Endodermal cell (in vitro differentiated cells): ENCODE measurements around the gene CAMSAP3. TPM values are rescaled to one million over a fixed set of nuclear protein-coding genes. Genes with fewer than 3 reads are reported as not detected.

Experiments used
- DNase-seq: peaks from one replicate; pipeline ENCODE4 v3.0.0-alpha.2; 2017
- H3K27ac ChIP-seq: 2 replicates; pipeline ENCODE4 v1.5.1; 2013; ENCODE audit warnings: mild to moderate bottlenecking, low read depth, low read length, moderate library complexity
- H3K27me3 ChIP-seq: 2 replicates; pipeline ENCODE4 v1.6.1; 2013; ENCODE audit warnings: mild to moderate bottlenecking, low read length, moderate library complexity; ENCODE audit not compliant: insufficient read depth, control insufficient read depth, poor library complexity, severe bottlenecking
- H3K36me3 ChIP-seq: 2 replicates; pipeline ENCODE4 v1.7.0; 2013; ENCODE audit warnings: mild to moderate bottlenecking, low read length, moderate library complexity; ENCODE audit not compliant: control insufficient read depth, insufficient read depth
- H3K4me1 ChIP-seq: one replicate; pipeline ENCODE4 v1.7.0; 2013; ENCODE audit warnings: low read length; ENCODE audit not compliant: control insufficient read depth, insufficient read depth
- H3K4me3 ChIP-seq: 2 replicates; pipeline ENCODE4 v1.5.1; 2013; ENCODE audit warnings: mild to moderate bottlenecking, low read length, moderate library complexity
- H3K9ac ChIP-seq: 2 replicates; pipeline ENCODE4 v1.6.1; 2013; ENCODE audit warnings: mild to moderate bottlenecking, low read length, moderate library complexity; ENCODE audit not compliant: poor library complexity, severe bottlenecking; ENCODE audit errors: extremely low read depth
- H3K9me3 ChIP-seq: 2 replicates; pipeline ENCODE4 v1.6.1; 2013; ENCODE audit warnings: mild to moderate bottlenecking, low read length, moderate library complexity; ENCODE audit not compliant: control insufficient read depth
- H3K27ac Mint-ChIP-seq: 2 replicates; pipeline ENCODE4 v1.8.0; 2020; ENCODE audit warnings: mixed read lengths
- H3K27me3 Mint-ChIP-seq: 2 replicates; pipeline ENCODE4 v1.8.0; 2021; ENCODE audit warnings: mild to moderate bottlenecking, mixed read lengths; ENCODE audit not compliant: insufficient read depth
- H3K36me3 Mint-ChIP-seq: 2 replicates; pipeline ENCODE4 v1.8.0; 2020; ENCODE audit warnings: low read depth, mixed read lengths
- H3K4me1 Mint-ChIP-seq: 2 replicates; pipeline ENCODE4 v1.8.0; 2020; ENCODE audit warnings: mixed read lengths
- H3K4me3 Mint-ChIP-seq: 2 replicates; pipeline ENCODE4 v1.8.0; 2020; ENCODE audit warnings: mild to moderate bottlenecking, moderate library complexity, mixed read lengths
- H3K9me3 Mint-ChIP-seq: 2 replicates; pipeline ENCODE4 v1.8.0; 2020; ENCODE audit warnings: mild to moderate bottlenecking, mixed read lengths
- WGBS, 2 experiments: methylation state at CpG; one replicate each; pipeline versions ENCODE4 v1.1.5 to v1.1.7; 2013; ENCODE audit warnings: missing lambda C conversion rate in 2 of 2, mixed read lengths in 1 of 2; ENCODE audit not compliant: insufficient coverage in 1 of 2, insufficient read length in 1 of 2; 5-methylcytosine and 5-hydroxymethylcytosine counted together
- total RNA-seq, 2 donors: library from RNA; stranded (reverse); fragmentation: NEBNext Ultra II Directional in 1 of 2; extraction: Animal tissue kit (Norgen Biotek cat#: 25700) in 1 of 2; gene quantifications; 2 replicates in 1 of 2; 3 replicates in 1 of 2; pipeline ENCODE4 v1.2.1, GENCODE V29; 2021
- TF ChIP-seq, protein P1 (sequence below): fragments of 200-600 bp; sonication (generic); conservative IDR thresholded peaks from 2 replicates; pipeline ENCODE4 v1.5.0; 2021; ENCODE audit warnings: antibody characterized with exemption, mild to moderate bottlenecking

Gene CAMSAP3
- total RNA-seq, 2 donors from 2014 or later = 65.5 to 76.8 TPM

DNA sequence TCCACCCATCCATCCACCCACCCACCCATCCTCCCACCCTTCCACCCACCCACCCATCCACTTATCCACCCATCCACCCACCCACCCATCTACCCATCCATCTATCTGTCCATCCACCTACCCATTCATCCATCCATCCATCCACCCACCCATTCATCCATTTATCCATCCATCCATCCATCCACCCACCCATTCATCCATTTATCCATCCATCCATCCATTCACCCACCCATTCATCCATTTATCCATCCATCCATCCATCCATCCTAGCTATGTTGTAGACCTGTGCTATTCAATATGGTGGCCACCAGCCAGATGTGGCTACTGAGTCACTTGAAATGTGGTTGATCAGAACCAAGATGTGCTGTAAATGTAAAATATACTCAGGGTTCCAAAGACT, 5.1 kb downstream of the CAMSAP3 start:
- no peaks in the 10 kb centered on the region for H3K27me3 Mint-ChIP-seq
- peaks cover 38% of the 10 kb centered on the region for H3K36me3 Mint-ChIP-seq

DNA sequence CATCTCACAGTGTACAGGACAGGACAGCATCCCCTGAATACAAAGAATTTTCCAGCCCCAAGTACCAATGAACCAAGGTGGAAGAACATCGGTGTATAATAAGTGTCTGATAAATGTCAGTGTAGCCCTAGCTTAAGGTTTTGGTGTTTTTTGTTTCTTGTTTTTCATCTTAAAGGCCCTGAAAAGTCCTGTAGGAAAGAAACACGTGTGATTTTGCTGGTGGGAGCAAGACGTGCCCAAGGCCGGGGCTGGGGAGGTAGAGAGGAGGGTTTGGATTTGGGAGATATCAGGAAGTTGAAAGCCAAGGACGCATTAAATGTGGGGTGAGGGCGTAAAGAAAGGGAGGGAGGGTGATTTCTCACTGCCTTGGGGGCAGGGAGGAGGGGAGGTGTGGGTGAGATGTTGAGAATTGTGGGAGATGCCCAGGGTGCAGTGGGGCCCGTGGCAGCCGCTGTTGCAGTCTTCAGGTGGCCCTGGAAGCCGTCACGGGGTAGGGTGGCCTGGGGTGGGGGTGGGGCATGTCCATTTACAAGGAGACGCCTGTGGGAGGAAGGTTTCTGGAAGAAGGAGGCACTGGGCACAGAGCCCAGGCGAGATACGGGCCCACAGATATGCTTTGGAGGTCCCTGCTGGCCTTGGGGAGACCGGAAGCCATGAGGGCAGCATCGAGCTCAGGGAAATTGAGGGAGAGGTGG, 6.7 kb downstream of the CAMSAP3 start:
- 85 to 87% methylated on average over 7 to 15 of the region's 15 CpGs for WGBS, 2 experiments
- peaks cover 15% of the 10 kb centered on the region for H3K4me1 Mint-ChIP-seq
- H3K4me3 Mint-ChIP-seq = no peak overlapping the region
- peaks cover 3% of the 10 kb centered on the region for H3K9me3 Mint-ChIP-seq
- TF ChIP-seq, protein P1, sequence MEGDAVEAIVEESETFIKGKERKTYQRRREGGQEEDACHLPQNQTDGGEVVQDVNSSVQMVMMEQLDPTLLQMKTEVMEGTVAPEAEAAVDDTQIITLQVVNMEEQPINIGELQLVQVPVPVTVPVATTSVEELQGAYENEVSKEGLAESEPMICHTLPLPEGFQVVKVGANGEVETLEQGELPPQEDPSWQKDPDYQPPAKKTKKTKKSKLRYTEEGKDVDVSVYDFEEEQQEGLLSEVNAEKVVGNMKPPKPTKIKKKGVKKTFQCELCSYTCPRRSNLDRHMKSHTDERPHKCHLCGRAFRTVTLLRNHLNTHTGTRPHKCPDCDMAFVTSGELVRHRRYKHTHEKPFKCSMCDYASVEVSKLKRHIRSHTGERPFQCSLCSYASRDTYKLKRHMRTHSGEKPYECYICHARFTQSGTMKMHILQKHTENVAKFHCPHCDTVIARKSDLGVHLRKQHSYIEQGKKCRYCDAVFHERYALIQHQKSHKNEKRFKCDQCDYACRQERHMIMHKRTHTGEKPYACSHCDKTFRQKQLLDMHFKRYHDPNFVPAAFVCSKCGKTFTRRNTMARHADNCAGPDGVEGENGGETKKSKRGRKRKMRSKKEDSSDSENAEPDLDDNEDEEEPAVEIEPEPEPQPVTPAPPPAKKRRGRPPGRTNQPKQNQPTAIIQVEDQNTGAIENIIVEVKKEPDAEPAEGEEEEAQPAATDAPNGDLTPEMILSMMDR = no peak
- no peak overlapping the region for H3K9ac ChIP-seq
- H3K36me3 ChIP-seq = peaks cover 24% of the 10 kb centered on the region
- no peaks in the 10 kb centered on the region for H3K27me3 ChIP-seq
- H3K27ac ChIP-seq = no peak overlapping the region
- H3K27me3 Mint-ChIP-seq = no peaks in the 10 kb centered on the region
- peaks cover 3% of the 10 kb centered on the region for H3K4me1 ChIP-seq
- no peak for DNase-seq
- no peak overlapping the region for H3K4me3 ChIP-seq
- no peak overlapping the region for H3K27ac Mint-ChIP-seq
- peaks cover 47% of the 10 kb centered on the region for H3K36me3 Mint-ChIP-seq
- no peaks in the 10 kb centered on the region for H3K9me3 ChIP-seq

More for the DNA sequence above, 5.1 kb downstream of the CAMSAP3 start:
- no peak overlapping the region for H3K9ac ChIP-seq
- Mint-ChIP-seq H3K9me3 (peaks cover 3% of the 10 kb centered on the region), H3K27ac (no peak overlapping the region), H3K4me3 (no peak overlapping the region), H3K4me1 (peaks cover 19% of the 10 kb centered on the region)
- peaks cover 25% of the 10 kb centered on the region for H3K36me3 ChIP-seq
- no peaks in the 10 kb centered on the region for H3K9me3 ChIP-seq
- H3K4me1 ChIP-seq = peaks cover 7% of the 10 kb centered on the region
- no peaks in the 10 kb centered on the region for H3K27me3 ChIP-seq
- no peak for DNase-seq
- H3K27ac ChIP-seq = no peak overlapping the region
- TF ChIP-seq, protein P1 = no peak
- H3K4me3 ChIP-seq = no peak overlapping the region

DNA sequence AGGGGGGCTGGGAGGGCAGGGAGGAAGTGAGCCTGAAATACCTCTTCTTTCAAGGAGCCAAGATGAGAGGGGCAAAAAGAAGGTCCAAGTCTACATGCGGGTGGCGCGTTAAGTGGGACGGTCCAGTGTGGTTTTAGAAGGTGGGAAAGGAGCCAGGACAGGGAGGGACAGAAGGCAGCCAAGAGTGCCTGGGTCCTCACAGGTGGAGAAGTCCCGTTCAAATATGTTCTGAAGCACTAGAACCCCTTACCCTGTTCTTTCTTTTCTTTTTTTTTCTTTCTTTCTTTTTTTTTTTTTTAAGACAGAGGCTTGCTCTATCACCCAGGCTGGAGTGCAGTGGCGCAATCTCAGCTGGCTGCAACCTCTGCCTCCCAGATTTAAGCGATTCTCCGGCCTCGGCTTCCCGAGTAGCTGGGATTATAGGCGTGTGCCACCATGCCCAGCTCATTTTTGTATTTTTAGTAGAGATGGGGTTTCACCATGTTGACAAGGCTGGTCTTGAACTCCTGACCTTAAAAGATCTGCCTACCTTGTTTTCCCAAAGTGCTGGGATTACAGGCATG, 7.4 kb downstream of the CAMSAP3 start:
- H3K9ac ChIP-seq = no peak overlapping the region

More for the DNA sequence above, 7.4 kb downstream of the CAMSAP3 start:
- Histone ChIP-seq H3K27me3 (no peaks in the 10 kb centered on the region), H3K27ac (no peak overlapping the region), H3K4me1 (no peaks in the 10 kb centered on the region), H3K36me3 (peaks cover 22% of the 10 kb centered on the region), H3K4me3 (no peak overlapping the region), H3K9me3 (no peaks in the 10 kb centered on the region)
- DNase-seq = no peak
- peaks cover 9% of the 10 kb centered on the region for H3K4me1 Mint-ChIP-seq
- no peaks in the 10 kb centered on the region for H3K27me3 Mint-ChIP-seq
- TF ChIP-seq, protein P1 = no peak
- no peak overlapping the region for H3K4me3 Mint-ChIP-seq
- H3K27ac Mint-ChIP-seq = no peak overlapping the region
- 93 to 97% methylated on average over 10 to 11 of the region's 11 CpGs for WGBS, 2 experiments
- H3K9me3 Mint-ChIP-seq = peaks cover 3% of the 10 kb centered on the region
- H3K36me3 Mint-ChIP-seq = peaks cover 42% of the 10 kb centered on the region
